ENCODE results near the gene ARL11. TPM values are rescaled to one million over a fixed set of nuclear protein-coding genes. Genes with fewer than 3 reads are reported as not detected.
"Not testable (repeated sequence)": the region's sequence is repeated elsewhere in the genome, so short reads cannot be mapped to it uniquely, and the experiment has no call there.

The ARL11 gene
- total RNA-seq = under 1 TPM; 0.62 to 0.72 TPM

- no peaks in the 10 kb centered on the region for H3K27me3 Mint-ChIP-seq (ENCODE audit: low read depth)
- peak within 1 kb of the TSS; percentile 77 for H3K4me3 Mint-ChIP-seq
- no peaks in the 10 kb centered on the region for H3K36me3 Mint-ChIP-seq (ENCODE audit: low read depth)
- H3K9me3 Mint-ChIP-seq = no peaks in the 10 kb centered on the region
- intact Hi-C loops (cut with micrococcal nuclease) = no loop called here
- DNase-seq = peak; percentile 79
- peaks cover 15% of the 10 kb centered on the region for H3K4me1 Mint-ChIP-seq (ENCODE audit: low read depth)
- CTCF ChIA-PET = interaction anchor here (0.5 to 1.5 kb wide), 3 partner anchors 13 to 143 kb away, joined by 3 read pairs; no protein-coding TSS in a partner anchor
- H3K27ac Mint-ChIP-seq = no peak within 1 kb of the TSS
Observed at GRCh38 chr13:49627831-49628652, at the start of gene ARL11. Gene ARL11, plus strand, starts transcription at chr13:49628507. Its CDS starts 1,941 bp downstream, at chr13:49630448.

DNA sequence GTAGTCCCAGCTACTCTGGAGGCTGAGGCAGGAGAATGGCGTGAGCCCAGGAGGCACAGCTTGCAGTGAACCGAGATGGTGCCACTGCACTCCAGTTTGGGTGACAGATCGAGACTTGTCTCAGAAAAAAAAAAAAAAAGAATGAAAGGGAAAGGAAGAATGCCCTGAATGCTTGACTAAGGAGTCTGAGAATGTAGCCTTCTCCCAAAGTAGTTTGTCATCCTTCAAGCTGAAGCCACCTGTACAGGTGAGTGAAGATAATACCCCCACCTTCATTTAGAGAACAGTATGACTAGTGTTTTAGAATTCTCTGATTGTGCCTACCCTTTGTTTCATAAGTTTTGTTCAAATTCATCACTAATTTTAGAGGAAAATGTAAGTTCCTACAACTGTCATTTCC, 48.8 kb upstream of the ARL11 start:
- Mint-ChIP-seq H3K4me3 (no peak overlapping the region), H3K4me1 (ENCODE audit: low read depth) (peaks cover 19% of the 10 kb centered on the region), H3K36me3 (ENCODE audit: low read depth) (peaks cover 18% of the 10 kb centered on the region), H3K9me3 (no peaks in the 10 kb centered on the region), H3K27me3 (ENCODE audit: low read depth) (no peaks in the 10 kb centered on the region), H3K27ac (no peak overlapping the region)
- CTCF ChIA-PET = no interaction called here
- intact Hi-C loops (cut with micrococcal nuclease) = no loop called here
- no peak for DNase-seq

GRCh38 chr13:49580980-49581680, 47.2 kb upstream of the ARL11 start:
- Mint-ChIP-seq H3K4me1 (ENCODE audit: low read depth) (peaks cover 23% of the 10 kb centered on the region), H3K4me3 (no peak overlapping the region), H3K27ac (no peak overlapping the region), H3K27me3 (ENCODE audit: low read depth) (no peaks in the 10 kb centered on the region), H3K9me3 (no peaks in the 10 kb centered on the region), H3K36me3 (ENCODE audit: low read depth) (peaks cover 19% of the 10 kb centered on the region)
- CTCF ChIA-PET = no interaction called here
- intact Hi-C loops (cut with micrococcal nuclease) = no loop called here
- DNase-seq = no peak

GRCh38 chr13:49584771-49585182, 43.5 kb upstream of the ARL11 start:
- intact Hi-C loops (cut with micrococcal nuclease) = loop anchor here (1.0 to 5.0 kb wide), 8 partner anchors 14 to 607 kb away; partner anchors contain the start of genes CAB39L, CDADC1, FNDC3A and KPNA3

DNA sequence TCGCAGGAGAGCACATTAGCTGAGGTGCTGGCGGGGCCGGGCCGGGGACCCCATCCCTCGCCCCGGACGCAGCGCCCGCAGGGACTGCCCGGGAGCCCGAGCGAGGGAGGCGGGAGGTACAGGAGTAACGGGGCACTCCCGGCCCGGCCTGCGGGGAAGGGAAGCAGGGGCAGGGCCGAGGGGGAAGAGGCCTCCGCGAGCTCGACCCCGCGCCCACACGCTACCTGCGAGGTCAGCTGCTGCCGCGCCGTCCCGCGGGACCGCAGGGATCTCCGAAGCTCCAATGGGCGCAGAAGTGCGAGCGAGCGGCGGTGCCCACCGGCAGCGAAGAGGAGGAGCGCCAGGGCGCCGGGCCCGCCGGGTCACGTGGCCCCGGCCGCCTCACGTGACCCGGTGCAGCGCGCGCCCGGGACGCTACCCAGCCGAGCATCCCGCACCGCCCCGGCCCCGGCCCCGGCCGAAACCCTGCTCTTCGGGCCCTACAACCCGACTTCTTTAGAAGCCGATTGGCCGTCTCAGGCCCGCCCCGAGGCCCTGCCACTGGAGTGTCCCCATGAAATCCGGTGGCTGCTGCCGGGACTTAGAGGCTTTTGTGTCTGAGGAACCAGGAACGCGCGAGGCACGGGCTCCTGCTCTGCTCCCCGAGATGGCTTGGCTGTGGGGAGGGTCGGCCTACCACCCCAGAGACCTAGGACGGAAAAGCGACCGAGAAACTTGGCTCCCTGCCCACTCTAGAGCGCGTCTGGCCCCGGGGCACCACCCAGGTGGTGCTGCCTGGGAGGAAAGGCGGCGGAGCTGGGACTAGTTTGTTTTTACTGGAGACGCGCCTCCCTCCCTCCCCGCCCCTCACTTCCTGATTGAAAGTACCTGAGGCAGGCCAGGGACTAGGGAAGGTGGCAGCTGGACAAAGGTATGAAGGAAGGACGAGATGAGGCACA, 42.8 kb upstream of the ARL11 start, which contains the start of gene RCBTB1:
RCBTB1 (minus strand) TSS at position 339 of the 938 bp plus-strand sequence. CDS start 18,279 bp downstream, outside the sequence.
- Mint-ChIP-seq H3K9me3 (no peaks in the 10 kb centered on the region), H3K36me3 (ENCODE audit: low read depth) (peaks cover 16% of the 10 kb centered on the region), H3K27ac (peak within 1 kb of the TSS; percentile 61), H3K27me3 (ENCODE audit: low read depth) (no peaks in the 10 kb centered on the region), H3K4me1 (ENCODE audit: low read depth) (peaks cover 25% of the 10 kb centered on the region), H3K4me3 (peak within 1 kb of the TSS; percentile 88)
- CTCF ChIA-PET = interaction anchor here (0.9 to 1.7 kb wide), 3 partner anchors 22 to 140 kb away, joined by 3 to 6 read pairs (median 4); no protein-coding TSS in a partner anchor
- intact Hi-C loops (cut with micrococcal nuclease) = loop anchor here (1.0 to 5.0 kb wide), 7 partner anchors 85 to 608 kb away; partner anchors contain the start of genes CAB39L, CDADC1, FNDC3A and KPNA3
- peak; percentile 56 for DNase-seq

More at GRCh38 chr13:49584771-49585182, 43.5 kb upstream of the ARL11 start:
- Mint-ChIP-seq H3K9me3 (no peaks in the 10 kb centered on the region), H3K27me3 (ENCODE audit: low read depth) (no peaks in the 10 kb centered on the region), H3K27ac (peak overlapping the region; percentile 58), H3K4me3 (peak overlapping the region; percentile 88), H3K4me1 (ENCODE audit: low read depth) (peaks cover 25% of the 10 kb centered on the region), H3K36me3 (ENCODE audit: low read depth) (peaks cover 19% of the 10 kb centered on the region)
- DNase-seq = peak; percentile 8
- CTCF ChIA-PET = interaction anchor here (0.9 kb wide), 1 partner anchor 24 kb away, joined by 3 read pairs; no protein-coding TSS in a partner anchor

GRCh38 chr13:49586717-49587116, 41.6 kb upstream of the ARL11 start:
- no peak for DNase-seq
- CTCF ChIA-PET = interaction anchor here (1.7 kb wide), 1 partner anchor 20 kb away, joined by 6 read pairs; no protein-coding TSS in a partner anchor
- Mint-ChIP-seq H3K36me3 (ENCODE audit: low read depth) (peaks cover 8% of the 10 kb centered on the region), H3K27ac (no peak overlapping the region), H3K4me1 (ENCODE audit: low read depth) (peaks cover 20% of the 10 kb centered on the region), H3K27me3 (ENCODE audit: low read depth) (no peaks in the 10 kb centered on the region), H3K4me3 (peak overlapping the region; percentile 88), H3K9me3 (no peaks in the 10 kb centered on the region)
- intact Hi-C loops (cut with micrococcal nuclease) = loop anchor here (5.0 kb wide), 2 partner anchors 339 to 609 kb away; partner anchors contain the start of genes CDADC1 and FNDC3A

DNA sequence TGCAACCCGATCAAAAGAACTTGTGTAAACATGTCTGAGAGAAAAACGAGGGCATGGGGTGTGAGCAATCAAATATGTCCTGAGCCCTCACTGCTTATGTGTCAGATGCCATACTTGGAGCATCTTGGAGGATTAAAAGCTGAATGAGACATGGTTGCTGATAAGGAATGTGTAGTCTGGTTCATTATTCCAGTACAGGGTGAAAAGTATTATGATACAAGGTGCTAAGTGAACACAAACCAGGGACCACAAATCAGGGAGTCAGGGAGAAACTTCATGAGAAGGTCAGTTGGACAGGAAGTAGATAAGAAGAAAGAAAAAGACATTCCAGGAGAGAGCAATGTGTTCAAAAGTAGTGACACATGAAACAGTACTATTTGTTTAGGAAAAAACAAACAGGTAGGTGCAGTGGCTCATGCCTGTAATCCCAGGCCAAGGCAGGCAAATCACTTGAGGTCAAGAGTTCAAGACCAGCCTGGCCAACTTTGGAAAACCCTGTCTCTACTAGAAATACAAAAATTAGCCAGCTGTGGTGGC, 40.9 kb upstream of the ARL11 start:
- Mint-ChIP-seq H3K4me3 (no peak overlapping the region), H3K36me3 (ENCODE audit: low read depth) (peaks cover 6% of the 10 kb centered on the region), H3K27me3 (ENCODE audit: low read depth) (no peaks in the 10 kb centered on the region), H3K27ac (no peak overlapping the region), H3K9me3 (no peaks in the 10 kb centered on the region), H3K4me1 (ENCODE audit: low read depth) (peaks cover 18% of the 10 kb centered on the region)
- intact Hi-C loops (cut with micrococcal nuclease) = loop anchor here (5.0 kb wide), 2 partner anchors 340 to 610 kb away; partner anchors contain the start of genes CDADC1 and FNDC3A
- CTCF ChIA-PET = no interaction called here
- no peak for DNase-seq

- H3K4me1 Mint-ChIP-seq (ENCODE audit: low read depth); H3K27ac Mint-ChIP-seq; H3K4me3 Mint-ChIP-seq; H3K9me3 Mint-ChIP-seq; intact Hi-C loops (cut with micrococcal nuclease); DNase-seq; H3K36me3 Mint-ChIP-seq (ENCODE audit: low read depth); H3K27me3 Mint-ChIP-seq (ENCODE audit: low read depth): not testable (repeated sequence)
- CTCF ChIA-PET = interaction anchor here (0.6 kb wide), 2 partner anchors 149 to 176 kb away, joined by 3 read pairs; no protein-coding TSS in a partner anchor
Observed at GRCh38 chr13:49590714-49591113, 37.6 kb upstream of the ARL11 start.

DNA sequence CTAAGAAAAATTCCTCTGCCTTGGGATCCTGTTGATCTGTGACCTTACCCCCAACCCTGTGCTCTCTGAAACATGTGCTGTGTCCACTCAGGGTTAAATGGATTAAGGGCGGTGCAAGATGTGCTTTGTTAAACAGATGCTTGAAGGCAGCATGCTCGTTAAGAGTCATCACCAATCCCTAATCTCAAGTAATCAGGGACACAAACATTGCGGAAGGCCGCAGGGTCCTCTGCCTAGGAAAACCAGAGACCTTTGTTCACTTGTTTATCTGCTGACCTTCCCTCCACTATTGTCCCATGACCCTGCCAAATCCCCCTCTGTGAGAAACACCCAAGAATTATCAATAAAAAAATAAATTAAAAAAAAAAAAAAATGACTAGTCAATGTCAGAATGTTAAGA, 34.4 kb upstream of the ARL11 start:
- H3K36me3 Mint-ChIP-seq (ENCODE audit: low read depth); H3K4me1 Mint-ChIP-seq (ENCODE audit: low read depth); H3K27ac Mint-ChIP-seq; DNase-seq; H3K4me3 Mint-ChIP-seq; H3K9me3 Mint-ChIP-seq; H3K27me3 Mint-ChIP-seq (ENCODE audit: low read depth); intact Hi-C loops (cut with micrococcal nuclease): not testable (repeated sequence)
- CTCF ChIA-PET = interaction anchor here (1.4 kb wide), 1 partner anchor 13 kb away, joined by 5 read pairs; no protein-coding TSS in a partner anchor

DNA sequence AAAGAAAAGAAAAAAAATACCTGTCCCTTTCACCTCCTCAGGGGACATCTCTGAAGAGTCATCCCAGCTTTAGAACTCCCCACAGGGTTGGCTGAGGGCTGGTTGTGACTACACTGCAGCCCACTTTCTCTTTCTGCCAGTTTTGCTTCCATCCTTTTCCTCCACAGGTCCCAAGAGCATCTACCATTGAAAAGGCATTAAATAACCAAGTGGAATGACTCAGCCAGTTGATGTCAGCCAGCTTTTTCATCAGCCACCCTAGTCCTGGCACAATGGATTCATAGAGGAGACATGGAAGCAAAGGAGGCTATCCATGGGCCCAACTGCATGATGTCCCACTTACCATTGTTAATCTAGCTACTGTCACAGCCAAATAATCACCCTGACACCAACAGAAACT, 33.7 kb upstream of the ARL11 start:
- no peak overlapping the region for H3K27ac Mint-ChIP-seq
- H3K36me3 Mint-ChIP-seq (ENCODE audit: low read depth) = no peaks in the 10 kb centered on the region
- H3K4me1 Mint-ChIP-seq (ENCODE audit: low read depth) = no peaks in the 10 kb centered on the region
- CTCF ChIA-PET = interaction anchor here (0.5 to 1.4 kb wide), 3 partner anchors 12 to 206 kb away, joined by 3 to 5 read pairs (median 3); no protein-coding TSS in a partner anchor
- no peaks in the 10 kb centered on the region for H3K9me3 Mint-ChIP-seq
- no peaks in the 10 kb centered on the region for H3K27me3 Mint-ChIP-seq (ENCODE audit: low read depth)
- DNase-seq = no peak
- H3K4me3 Mint-ChIP-seq = no peak overlapping the region
- intact Hi-C loops (cut with micrococcal nuclease) = no loop called here

DNA sequence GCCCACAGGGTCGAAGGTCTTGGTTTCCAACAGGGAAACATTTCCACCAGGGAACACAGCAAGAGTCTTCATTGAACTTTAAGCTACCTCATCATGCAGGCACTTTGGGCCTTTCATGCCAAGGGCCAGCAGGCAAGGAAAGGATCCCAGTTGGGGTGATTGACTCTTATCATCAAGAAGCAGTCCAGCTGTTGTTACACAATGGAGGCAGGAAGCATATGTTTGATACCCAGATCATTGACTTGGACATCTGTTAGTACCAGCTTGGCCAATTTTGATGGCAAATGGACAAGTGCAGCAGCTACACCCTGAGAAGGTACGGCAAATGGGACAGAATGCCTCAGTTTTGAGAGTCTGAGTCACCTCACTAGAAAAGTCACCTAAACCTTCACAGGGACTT, 32.1 kb upstream of the ARL11 start:
- no peak overlapping the region for H3K27ac Mint-ChIP-seq
- H3K4me3 Mint-ChIP-seq = no peak overlapping the region
- CTCF ChIA-PET = interaction anchor here (0.6 kb wide), 1 partner anchor 54 kb away, joined by 3 read pairs; no protein-coding TSS in a partner anchor
- H3K27me3 Mint-ChIP-seq (ENCODE audit: low read depth) = no peaks in the 10 kb centered on the region
- H3K36me3 Mint-ChIP-seq (ENCODE audit: low read depth) = no peaks in the 10 kb centered on the region
- H3K4me1 Mint-ChIP-seq (ENCODE audit: low read depth) = no peaks in the 10 kb centered on the region
- intact Hi-C loops (cut with micrococcal nuclease) = no loop called here
- no peak for DNase-seq
- no peaks in the 10 kb centered on the region for H3K9me3 Mint-ChIP-seq

Data from activated naive CD4-positive, alpha-beta T cell treated with anti-CD3 and anti-CD28 coated beads for 36 hours (primary cell).